Gastroesophageal sphincter (tissue), 4 donors: ENCODE data around the gene PKD2. TPM values are rescaled to one million over a fixed set of nuclear protein-coding genes. Genes with fewer than 3 reads are reported as not detected.
A peak's percentile ranks its signal among the peaks of the same experiment; 100 is the strongest.
"Not testable (repeated sequence)": the region's sequence is repeated elsewhere in the genome, so short reads cannot be mapped to it uniquely, and the experiment has no call there.

Source experiments
- ATAC-seq: fragments of 150-250 bp; one replicate; pipeline ENCODE4 v1.9.1; 2016; ENCODE audit warnings: mild to moderate bottlenecking, moderate library complexity
- H3K27ac ChIP-seq, 4 donors: fragments of 200-600 bp; sonication (generic) in 3 of 4; 1 replicate in 3 of 4; 2 replicates in 1 of 4; pipeline ENCODE4 v1.5.1; 2016 to 2019
- H3K27me3 ChIP-seq: fragments of 200-600 bp; sonication (generic); one replicate; pipeline ENCODE4 v1.5.1; 2019
- H3K36me3 ChIP-seq, 2 donors: fragments of 200-600 bp; sonication (generic); one replicate each; pipeline ENCODE4 v1.5.1; 2019; ENCODE audit warnings: control low read depth in 1 of 2
- H3K4me1 ChIP-seq, 3 donors: fragments of 200-600 bp; sonication (generic); 1 replicate in 2 of 3; 2 replicates in 1 of 3; pipeline ENCODE4 v1.5.1; 2016 to 2019; ENCODE audit warnings: control low read depth in 2 of 3
- H3K4me3 ChIP-seq, 2 donors: fragments of 200-600 bp; sonication (generic); one replicate each; pipeline ENCODE4 v1.5.1; 2019; ENCODE audit warnings: mild to moderate bottlenecking in 1 of 2, moderate library complexity in 1 of 2
- H3K9me3 ChIP-seq, 3 donors: fragments of 200-600 bp; sonication (generic); one replicate each; pipeline ENCODE4 v1.5.1; 2017 to 2019; ENCODE audit warnings: control low read depth in 2 of 3
- CTCF ChIP-seq, 4 experiments: fragments of 200-600 bp in 2 of 4; fragments of 450-650 bp in 2 of 4; sonication (generic) in 1 of 4; IDR thresholded peaks; one replicate each; pipeline ENCODE4 v1.5.1; 2017 to 2019; ENCODE audit warnings: antibody characterized with exemption in 4 of 4, mild to moderate bottlenecking in 2 of 4, moderate library complexity in 2 of 4
- EP300 ChIP-seq: sonication (generic); formaldehyde crosslinking; IDR thresholded peaks from one replicate; pipeline ENCODE4 v1.6.1; 2017; ENCODE audit warnings: antibody characterized with exemption, mild to moderate bottlenecking
- POLR2A ChIP-seq, 2 donors: fragments of 450-650 bp; IDR thresholded peaks; one replicate each; pipeline ENCODE4 v1.6.1; 2017; ENCODE audit warnings: antibody characterized with exemption in 2 of 2, mild to moderate bottlenecking in 2 of 2, moderate library complexity in 1 of 2
- POLR2AphosphoS5 ChIP-seq: sonication (generic); formaldehyde crosslinking; IDR thresholded peaks from one replicate; pipeline ENCODE4 v1.6.1; 2017; ENCODE audit warnings: antibody characterized with exemption
- WGBS, 2 donors: methylation state at CpG; one replicate each; pipeline ENCODE4 v1.1.5; 2018; ENCODE audit warnings: low coverage in 1 of 2; 5-methylcytosine and 5-hydroxymethylcytosine counted together
- total RNA-seq, 4 donors: library from RNA; depleted of rRNA; stranded (reverse); fragments of >200 nt; gene quantifications; one replicate each; pipeline ENCODE4 v1.1.0, GENCODE V29; 2016

The PKD2 gene
- total RNA-seq, 4 donors from 2014 or later = 84.5 to 125 (median 117) TPM

GRCh38 chr4:88018466-88018865 lies 11.0 kb downstream of the PKD2 start:
- Histone ChIP-seq H3K27me3 (no peaks in the 10 kb centered on the region), H3K36me3 (peaks cover 0 to 29% of the 10 kb centered on the region in 2 donors), H3K27ac (peak overlapping the region; percentile 87 to 100 (median 91)), H3K4me3 (peak overlapping the region in 1 of 2 donors; percentile 0), H3K9me3 (no peaks in the 10 kb centered on the region), H3K4me1 (peaks cover 37 to 95% (median 47%) of the 10 kb centered on the region in 3 donors)
- no peak for TF ChIP-seq EP300
- no peak for TF ChIP-seq POLR2AphosphoS5
- TF ChIP-seq POLR2A (IDR thresholded peaks at IDR 0.05) = no peak
- no peak for TF ChIP-seq CTCF (IDR thresholded peaks at IDR 0.05)
- peak; percentile 57 for ATAC-seq
- 15 to 53% methylated on average over 5 of the region's 5 CpGs for WGBS, 2 donors

GRCh38 chr4:88021824-88022223 lies 14.4 kb downstream of the PKD2 start:
- ATAC-seq = peak; percentile 60
- peaks cover 0 to 42% of the 10 kb centered on the region in 2 donors for H3K36me3 ChIP-seq
- peaks cover 22 to 67% (median 31%) of the 10 kb centered on the region in 3 donors for H3K4me1 ChIP-seq
- no peaks in the 10 kb centered on the region for H3K27me3 ChIP-seq
- H3K4me3 ChIP-seq = no peak overlapping the region
- no peak for TF ChIP-seq CTCF (IDR thresholded peaks at IDR 0.05)
- no peak for TF ChIP-seq EP300
- TF ChIP-seq POLR2A (IDR thresholded peaks at IDR 0.05) = no peak
- TF ChIP-seq POLR2AphosphoS5 = no peak
- peak overlapping the region; percentile 37 to 66 (median 58) for H3K27ac ChIP-seq
- peaks cover 0 to 9% (median 0%) of the 10 kb centered on the region in 3 donors for H3K9me3 ChIP-seq

- TF ChIP-seq POLR2AphosphoS5 (peak; percentile 27), POLR2A (IDR thresholded peaks at IDR 0.05) (no peak)
- Histone ChIP-seq H3K4me1 (peaks cover 20 to 62% (median 31%) of the 10 kb centered on the region in 3 donors), H3K36me3 (peaks cover 0 to 47% of the 10 kb centered on the region in 2 donors), H3K27me3 (no peaks in the 10 kb centered on the region), H3K9me3 (peaks cover 0 to 9% (median 0%) of the 10 kb centered on the region in 3 donors), H3K4me3 (no peak overlapping the region), H3K27ac (peak overlapping the region; percentile 37 to 66 (median 58))
- ATAC-seq = no peak
Measured at GRCh38 chr4:88022289-88022688, 14.9 kb downstream of the PKD2 start.

- not testable (repeated sequence) for ATAC-seq, H3K9me3 ChIP-seq, H3K27ac ChIP-seq, H3K4me3 ChIP-seq, H3K27me3 ChIP-seq
- 93 to 95% methylated on average over 4 to 6 of the region's 6 CpGs for WGBS, 2 donors
- Histone ChIP-seq H3K4me1 (peaks cover 10 to 37% (median 14%) of the 10 kb centered on the region in 3 donors), H3K36me3 (peaks cover 0 to 53% of the 10 kb centered on the region in 2 donors)
Measured at GRCh38 chr4:88025868-88026661, 18.6 kb downstream of the PKD2 start.

GRCh38 chr4:88027611-88028608 lies 20.5 kb downstream of the PKD2 start:
- peaks cover 0 to 52% of the 10 kb centered on the region in 2 donors for H3K36me3 ChIP-seq
- ATAC-seq = peak; percentile 68
- no peak overlapping the region for H3K4me3 ChIP-seq
- H3K4me1 ChIP-seq = peaks cover 0 to 21% (median 0%) of the 10 kb centered on the region in 3 donors
- TF ChIP-seq EP300 (no peak), POLR2AphosphoS5 (peak; percentile 55)
- peaks cover 0 to 9% (median 0%) of the 10 kb centered on the region in 3 donors for H3K9me3 ChIP-seq
- WGBS, 2 donors = 40 to 41% methylated on average over 4 of the region's 4 CpGs
- H3K27ac ChIP-seq = peak overlapping the region in 2 of 4 donors; percentile 26 to 29
- no peaks in the 10 kb centered on the region for H3K27me3 ChIP-seq

GRCh38 chr4:88028946-88029345 lies 21.5 kb downstream of the PKD2 start:
- no peak for ATAC-seq
- H3K27me3 ChIP-seq = no peaks in the 10 kb centered on the region
- WGBS, 2 donors = 81 to 83% methylated on average over 1 to 3 of the region's 3 CpGs
- H3K36me3 ChIP-seq = peaks cover 0 to 50% of the 10 kb centered on the region in 2 donors
- peak overlapping the region in 2 of 4 donors; percentile 5 to 14 for H3K27ac ChIP-seq
- no peak for TF ChIP-seq CTCF (IDR thresholded peaks at IDR 0.05)
- no peak for TF ChIP-seq POLR2AphosphoS5
- no peak for TF ChIP-seq POLR2A (IDR thresholded peaks at IDR 0.05)
- TF ChIP-seq EP300 = no peak
- peaks cover 0 to 9% (median 0%) of the 10 kb centered on the region in 3 donors for H3K9me3 ChIP-seq
- peaks cover 0 to 11% (median 0%) of the 10 kb centered on the region in 3 donors for H3K4me1 ChIP-seq
- no peak overlapping the region for H3K4me3 ChIP-seq
